ENCODE data around the gene PTMS.

The PTMS gene

DNA sequence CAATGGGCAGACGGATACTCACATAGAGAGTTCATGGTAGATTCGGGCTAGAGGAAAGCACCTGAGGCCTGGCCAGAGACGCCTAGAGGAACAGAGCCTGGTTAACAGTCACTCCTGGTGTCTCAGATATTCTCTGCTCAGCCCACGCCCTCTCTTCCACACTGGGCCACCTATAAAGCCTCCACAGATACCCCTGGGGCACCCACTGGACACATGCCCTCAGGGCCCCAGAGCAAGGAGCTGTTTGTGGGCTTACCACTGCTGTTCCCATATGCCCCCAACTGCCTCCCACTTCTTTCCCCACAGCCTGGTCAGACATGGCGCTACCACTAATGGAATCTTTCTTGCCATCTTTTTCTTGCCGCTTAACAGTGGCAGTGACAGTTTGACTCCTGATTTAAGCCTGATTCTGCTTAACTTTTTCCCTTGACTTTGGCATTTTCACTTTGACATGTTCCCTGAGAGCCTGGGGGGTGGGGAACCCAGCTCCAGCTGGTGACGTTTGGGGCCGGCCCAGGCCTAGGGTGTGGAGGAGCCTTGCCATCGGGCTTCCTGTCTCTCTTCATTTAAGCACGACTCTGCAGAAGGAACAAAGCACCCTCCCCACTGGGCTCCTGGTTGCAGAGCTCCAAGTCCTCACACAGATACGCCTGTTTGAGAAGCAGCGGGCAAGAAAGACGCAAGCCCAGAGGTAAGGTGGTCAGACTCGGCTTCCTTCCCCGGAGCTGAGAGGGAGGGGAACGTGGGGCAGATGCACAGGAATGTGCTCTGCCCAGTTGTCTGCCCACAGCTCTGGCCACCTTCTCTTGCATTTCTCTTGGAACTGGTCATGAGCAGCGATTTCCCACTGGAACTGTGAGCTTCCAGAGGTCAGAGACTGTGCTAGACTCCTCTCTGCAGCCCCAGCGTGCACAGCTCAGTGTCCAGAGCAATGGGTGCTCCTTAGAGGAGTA is 23.1 kb downstream of the PTMS start, which contains the start of gene CD4:
TSS of gene CD4 (plus strand) at position 557 of the 953 bp plus-strand sequence. CDS start 10,611 bp downstream, outside the sequence.
- peak; percentile 55 for DNase-seq (ENCODE audit: low spot score)

GRCh38 chr12:6790496-6791150 is 24.5 kb downstream of the PTMS start:
- DNase-seq (ENCODE audit: low spot score) = no peak

DNA sequence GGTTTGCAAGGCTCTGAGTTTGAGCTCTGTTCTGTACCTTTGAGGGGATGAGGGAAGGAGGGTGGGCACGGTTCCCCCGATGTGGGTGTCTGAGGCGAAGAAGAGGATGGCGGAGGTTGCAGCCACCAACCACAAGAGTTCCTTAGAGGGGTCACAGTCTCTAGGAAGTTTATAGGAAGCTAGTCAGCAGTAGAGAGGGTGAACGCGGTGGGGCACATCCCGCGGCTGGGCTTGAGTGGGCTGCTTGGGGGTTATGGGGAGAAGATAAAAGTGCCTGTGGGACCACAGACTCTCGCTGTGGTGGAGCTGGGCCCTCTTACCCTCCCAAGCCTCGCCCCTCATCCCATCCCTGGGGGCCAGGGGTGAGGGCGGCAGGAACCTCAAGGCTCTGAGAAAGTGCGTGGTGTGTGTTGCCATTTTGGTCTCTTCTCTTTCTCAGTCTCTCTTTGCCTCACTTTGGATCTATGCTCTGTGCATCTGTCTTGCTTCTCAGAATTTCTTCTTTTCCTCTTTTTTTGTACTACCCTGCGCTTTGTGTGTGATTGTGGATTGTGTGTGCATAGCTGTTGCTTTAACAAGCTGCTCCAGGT is 25.9 kb downstream of the PTMS start:
- no peak for DNase-seq (ENCODE audit: low spot score)

- DNase-seq (ENCODE audit: low spot score) = no peak
Observed at GRCh38 chr12:6792522-6793201, 26.5 kb downstream of the PTMS start.

GRCh38 chr12:6795088-6795487 is 28.9 kb downstream of the PTMS start:
- no peak for DNase-seq (ENCODE audit: low spot score)

GRCh38 chr12:6796576-6796975 is 30.4 kb downstream of the PTMS start:
- no peak for DNase-seq (ENCODE audit: low spot score)

- DNase-seq (ENCODE audit: low spot score) = no peak
Observed at GRCh38 chr12:6799147-6799546, 33.0 kb downstream of the PTMS start.

- DNase-seq (ENCODE audit: low spot score) = no peak
Observed at GRCh38 chr12:6807170-6807569, 41.0 kb downstream of the PTMS start.

GRCh38 chr12:6809056-6809455 is 42.9 kb downstream of the PTMS start:
- DNase-seq (ENCODE audit: low spot score) = no peak

DNA sequence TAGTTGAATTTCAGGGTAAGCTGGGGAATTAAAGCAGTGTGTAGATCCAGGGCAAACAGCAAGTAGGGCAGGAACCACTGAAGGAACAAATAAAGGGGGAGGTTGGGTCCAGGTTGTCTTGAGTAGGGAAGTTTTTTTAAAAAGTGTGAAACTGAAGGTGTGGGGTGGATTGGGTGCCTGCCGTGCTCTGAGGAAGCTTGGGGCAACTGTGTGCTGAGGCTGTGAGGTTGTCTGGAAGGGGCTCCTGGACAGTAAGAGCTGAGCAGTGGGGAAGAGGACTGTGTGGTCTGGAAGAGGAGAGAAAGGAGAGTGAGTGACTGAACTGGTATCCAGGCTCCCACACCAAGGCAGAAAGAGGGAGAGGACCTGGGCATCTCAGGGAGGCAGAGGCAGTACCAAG is 44.6 kb downstream of the PTMS start:
- no peak for DNase-seq (ENCODE audit: low spot score)

DNA sequence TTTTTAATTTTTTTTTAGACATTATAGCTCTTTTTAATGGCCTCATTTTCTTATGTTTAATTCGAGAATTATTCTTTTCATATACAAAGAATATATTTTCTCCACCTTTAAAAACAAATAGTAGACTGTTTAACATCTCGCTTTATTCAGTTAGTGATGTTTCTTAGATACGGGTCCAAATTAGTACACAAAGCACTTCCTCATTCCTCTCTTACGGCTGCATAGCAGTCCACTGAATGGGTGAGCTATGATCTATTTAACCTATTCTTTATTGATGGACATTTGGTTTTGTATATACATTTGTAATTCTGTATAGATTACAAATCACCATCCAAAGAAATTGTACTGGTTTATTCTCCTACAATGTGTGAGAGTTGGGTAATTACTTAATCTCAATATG is 47.2 kb downstream of the PTMS start:
- no peak for DNase-seq (ENCODE audit: low spot score)

DNA sequence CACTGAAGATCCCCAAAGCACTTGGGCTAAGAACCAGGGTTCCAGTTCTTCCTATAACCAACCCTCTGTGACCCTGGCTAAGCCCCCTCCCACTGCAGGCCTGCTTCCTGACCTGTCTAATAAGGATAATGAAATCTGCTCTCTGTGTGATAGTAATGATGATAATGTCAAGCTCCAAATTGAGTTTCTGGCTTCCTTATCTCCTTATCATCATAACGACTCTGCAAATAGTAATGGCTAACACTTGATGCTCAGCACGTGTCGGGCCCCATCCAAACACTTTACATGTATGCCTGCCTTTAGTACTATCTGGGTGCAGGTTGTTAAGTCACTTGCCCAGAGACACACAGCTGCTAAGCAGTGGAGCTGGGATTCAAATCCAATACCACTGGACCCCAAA is 50.4 kb downstream of the PTMS start:
- DNase-seq (ENCODE audit: low spot score) = no peak

GRCh38 chr12:6817098-6817497 is 50.9 kb downstream of the PTMS start:
- DNase-seq (ENCODE audit: low spot score) = peak; percentile 37

DNA sequence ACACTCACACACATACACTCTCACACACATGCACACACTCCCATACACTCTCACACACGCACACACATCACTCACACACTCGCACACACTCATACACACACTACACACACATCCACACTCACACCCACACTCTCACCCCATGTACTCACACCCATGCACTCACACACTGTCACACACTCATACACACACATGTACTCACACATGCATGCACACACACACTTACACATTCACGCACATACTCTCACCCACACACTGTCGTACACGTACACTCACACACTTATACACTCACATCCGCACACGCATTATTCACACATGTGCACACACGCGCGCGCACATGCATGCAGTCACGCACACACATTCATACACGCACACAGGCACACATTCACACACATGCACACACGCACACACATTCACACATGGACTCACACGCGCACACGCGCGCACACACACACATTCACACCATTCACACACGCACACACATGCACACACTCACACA is 51.5 kb downstream of the PTMS start:
- no peak for DNase-seq (ENCODE audit: low spot score)

- no peak for DNase-seq (ENCODE audit: low spot score)
Observed at GRCh38 chr12:6818222-6818621, 52.1 kb downstream of the PTMS start.

GRCh38 chr12:6818645-6819044 is 52.5 kb downstream of the PTMS start:
- no peak for DNase-seq (ENCODE audit: low spot score)

DNA sequence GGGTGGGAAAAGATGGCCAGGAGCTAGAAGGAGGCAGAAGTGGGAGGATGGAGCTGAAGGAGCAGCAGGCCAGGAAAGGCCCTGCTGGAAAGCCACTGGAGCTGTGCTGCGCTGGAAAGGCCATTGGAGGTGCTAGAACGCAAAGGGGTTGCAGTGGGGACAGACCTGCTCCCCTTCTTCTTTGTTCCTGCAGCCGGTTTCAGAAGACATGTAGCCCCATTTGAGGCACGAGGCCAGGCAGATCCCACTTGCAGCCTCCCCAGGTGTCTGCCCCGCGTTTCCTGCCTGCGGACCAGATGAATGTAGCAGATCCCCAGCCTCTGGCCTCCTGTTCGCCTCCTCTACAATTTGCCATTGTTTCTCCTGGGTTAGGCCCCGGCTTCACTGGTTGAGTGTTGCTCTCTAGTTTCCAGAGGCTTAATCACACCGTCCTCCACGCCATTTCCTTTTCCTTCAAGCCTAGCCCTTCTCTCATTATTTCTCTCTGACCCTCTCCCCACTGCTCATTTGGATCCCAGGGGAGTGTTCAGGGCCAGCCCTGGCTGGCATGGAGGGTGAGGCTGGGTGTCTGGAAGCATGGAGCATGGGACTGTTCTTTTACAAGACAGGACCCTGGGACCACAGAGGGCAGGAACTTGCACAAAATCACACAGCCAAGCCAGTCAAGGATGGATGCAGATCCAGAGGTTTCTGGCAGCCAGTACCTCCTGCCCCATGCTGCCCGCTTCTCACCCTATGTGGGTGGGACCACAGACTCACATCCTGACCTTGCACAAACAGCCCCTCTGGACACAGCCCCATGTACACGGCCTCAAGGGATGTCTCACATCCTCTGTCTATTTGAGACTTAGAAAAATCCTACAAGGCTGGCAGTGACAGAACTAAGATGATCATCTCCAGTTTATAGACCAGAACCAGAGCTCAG is 53.2 kb downstream of the PTMS start:
- DNase-seq (ENCODE audit: low spot score) = peak; percentile 55

DNA sequence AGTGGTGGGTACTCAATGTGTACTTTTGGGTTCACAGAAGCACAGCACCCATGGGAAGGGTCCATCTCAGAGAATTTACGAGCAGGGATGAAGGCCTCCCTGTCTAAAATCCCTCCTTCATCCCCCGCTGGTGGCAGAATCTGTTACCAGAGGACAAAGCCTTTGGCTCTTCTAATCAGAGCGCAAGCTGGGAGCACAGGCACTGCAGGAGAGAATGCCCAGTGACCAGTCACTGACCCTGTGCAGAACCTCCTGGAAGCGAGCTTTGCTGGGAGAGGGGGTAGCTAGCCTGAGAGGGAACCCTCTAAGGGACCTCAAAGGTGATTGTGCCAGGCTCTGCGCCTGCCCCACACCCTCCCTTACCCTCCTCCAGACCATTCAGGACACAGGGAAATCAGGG is 54.0 kb downstream of the PTMS start:
- no peak for DNase-seq (ENCODE audit: low spot score)
